ENCODE data around the gene UBE2D1. TPM values are rescaled to one million over a fixed set of nuclear protein-coding genes. Genes with fewer than 3 reads are reported as not detected.
A peak's percentile ranks its signal among the peaks of the same experiment; 100 is the strongest.

UBE2D1 gene
- polyA plus RNA-seq, 4 donors = 7.8 to 18.0 (median 9.1) TPM

- 52 to 67% (median 57%) methylated on average over 1 of the region's 1 CpG for WGBS, 3 donors
- FAIRE-seq = no peak
Measured at GRCh38 chr10:58322835-58323209, 12.0 kb upstream of the UBE2D1 start.

GRCh38 chr10:58326967-58327381, 7.8 kb upstream of the UBE2D1 start:
- H3K36me3 ChIP-seq (ENCODE audit: control insufficient read depth in 3 of 3, insufficient read depth in 2 of 3, low read depth in 1 of 3, low read length in 3 of 3) = no peaks in the 10 kb centered on the region
- peaks cover 0 to 4% (median 3%) of the 10 kb centered on the region in 3 donors for H3K27me3 ChIP-seq (ENCODE audit: control insufficient read depth in 3 of 3, insufficient read depth in 3 of 3, low read length in 3 of 3)
- no peaks in the 10 kb centered on the region for H3K9me3 ChIP-seq (ENCODE audit: control insufficient read depth in 2 of 2, insufficient read depth in 1 of 2, low read depth in 1 of 2, low read length in 1 of 2)
- H3K27ac ChIP-seq (ENCODE audit: low read depth in 1 of 3, low read length in 2 of 3) = no peak overlapping the region
- FAIRE-seq (no peak), DNase-seq (peak in 1 of 2 donors; percentile 20)
- WGBS, 3 donors = 57 to 80% (median 77%) methylated on average over 25 of the region's 25 CpGs
- no peak overlapping the region for H3K4me3 ChIP-seq (ENCODE audit: low read depth in 1 of 3, low read length in 3 of 3)
- H3K4me1 ChIP-seq (ENCODE audit: control insufficient read depth in 3 of 3, insufficient read depth in 2 of 3, low read depth in 1 of 3, low read length in 2 of 3) = no peaks in the 10 kb centered on the region

More at GRCh38 chr10:58322835-58323209, 12.0 kb upstream of the UBE2D1 start:
- H3K4me3 ChIP-seq (ENCODE audit: low read depth in 1 of 3, low read length in 3 of 3) = no peak overlapping the region
- H3K27ac ChIP-seq (ENCODE audit: low read depth in 1 of 3, low read length in 2 of 3) = no peak overlapping the region
- no peaks in the 10 kb centered on the region for H3K4me1 ChIP-seq (ENCODE audit: control insufficient read depth in 3 of 3, insufficient read depth in 2 of 3, low read depth in 1 of 3, low read length in 2 of 3)
- no peak for DNase-seq
- no peaks in the 10 kb centered on the region for H3K9me3 ChIP-seq (ENCODE audit: control insufficient read depth in 2 of 2, insufficient read depth in 1 of 2, low read depth in 1 of 2, low read length in 1 of 2)
- peaks cover 0 to 4% (median 3%) of the 10 kb centered on the region in 3 donors for H3K27me3 ChIP-seq (ENCODE audit: control insufficient read depth in 3 of 3, insufficient read depth in 3 of 3, low read length in 3 of 3)
- no peaks in the 10 kb centered on the region for H3K36me3 ChIP-seq (ENCODE audit: control insufficient read depth in 3 of 3, insufficient read depth in 2 of 3, low read depth in 1 of 3, low read length in 3 of 3)

GRCh38 chr10:58328233-58328632, 6.6 kb upstream of the UBE2D1 start:
- WGBS, 3 donors = 93 to 96% (median 94%) methylated on average over 1 of the region's 1 CpG
- FAIRE-seq = no peak

GRCh38 chr10:58330431-58330830, 4.4 kb upstream of the UBE2D1 start:
- peaks cover 0 to 6% (median 0%) of the 10 kb centered on the region in 3 donors for H3K4me1 ChIP-seq (ENCODE audit: control insufficient read depth in 3 of 3, insufficient read depth in 2 of 3, low read depth in 1 of 3, low read length in 2 of 3)
- DNase-seq (no peak), FAIRE-seq (no peak)
- H3K4me3 ChIP-seq (ENCODE audit: low read depth in 1 of 3, low read length in 3 of 3) = no peak overlapping the region
- H3K9me3 ChIP-seq (ENCODE audit: control insufficient read depth in 2 of 2, insufficient read depth in 1 of 2, low read depth in 1 of 2, low read length in 1 of 2) = no peaks in the 10 kb centered on the region
- whole genome bisulfite sequencing, 3 donors = 73 to 97% (median 93%) methylated on average over 1 of the region's 1 CpG
- H3K36me3 ChIP-seq (ENCODE audit: control insufficient read depth in 3 of 3, insufficient read depth in 2 of 3, low read depth in 1 of 3, low read length in 3 of 3) = no peaks in the 10 kb centered on the region
- H3K27ac ChIP-seq (ENCODE audit: low read depth in 1 of 3, low read length in 2 of 3) = no peak overlapping the region
- H3K27me3 ChIP-seq (ENCODE audit: control insufficient read depth in 3 of 3, insufficient read depth in 3 of 3, low read length in 3 of 3) = peaks cover 0 to 4% (median 3%) of the 10 kb centered on the region in 3 donors

More at GRCh38 chr10:58328233-58328632, 6.6 kb upstream of the UBE2D1 start:
- Histone ChIP-seq H3K27me3 (ENCODE audit: control insufficient read depth in 3 of 3, insufficient read depth in 3 of 3, low read length in 3 of 3) (peaks cover 0 to 4% (median 3%) of the 10 kb centered on the region in 3 donors), H3K4me1 (ENCODE audit: control insufficient read depth in 3 of 3, insufficient read depth in 2 of 3, low read depth in 1 of 3, low read length in 2 of 3) (no peaks in the 10 kb centered on the region), H3K27ac (ENCODE audit: low read depth in 1 of 3, low read length in 2 of 3) (no peak overlapping the region), H3K36me3 (ENCODE audit: control insufficient read depth in 3 of 3, insufficient read depth in 2 of 3, low read depth in 1 of 3, low read length in 3 of 3) (no peaks in the 10 kb centered on the region), H3K9me3 (ENCODE audit: control insufficient read depth in 2 of 2, insufficient read depth in 1 of 2, low read depth in 1 of 2, low read length in 1 of 2) (no peaks in the 10 kb centered on the region), H3K4me3 (ENCODE audit: low read depth in 1 of 3, low read length in 3 of 3) (no peak overlapping the region)
- no peak for DNase-seq

GRCh38 chr10:58331646-58332045, 3.2 kb upstream of the UBE2D1 start:
- H3K4me1 ChIP-seq (ENCODE audit: control insufficient read depth in 3 of 3, insufficient read depth in 2 of 3, low read depth in 1 of 3, low read length in 2 of 3) = peaks cover 0 to 6% (median 2%) of the 10 kb centered on the region in 3 donors
- FAIRE-seq = no peak
- DNase-seq = no peak
- WGBS, 3 donors = 89 to 95% (median 91%) methylated on average over 2 of the region's 2 CpGs
- no peak overlapping the region for H3K4me3 ChIP-seq (ENCODE audit: low read depth in 1 of 3, low read length in 3 of 3)
- H3K36me3 ChIP-seq (ENCODE audit: control insufficient read depth in 3 of 3, insufficient read depth in 2 of 3, low read depth in 1 of 3, low read length in 3 of 3) = no peaks in the 10 kb centered on the region
- peaks cover 0 to 4% (median 3%) of the 10 kb centered on the region in 3 donors for H3K27me3 ChIP-seq (ENCODE audit: control insufficient read depth in 3 of 3, insufficient read depth in 3 of 3, low read length in 3 of 3)
- H3K9me3 ChIP-seq (ENCODE audit: control insufficient read depth in 2 of 2, insufficient read depth in 1 of 2, low read depth in 1 of 2, low read length in 1 of 2) = no peaks in the 10 kb centered on the region
- H3K27ac ChIP-seq (ENCODE audit: low read depth in 1 of 3, low read length in 2 of 3) = no peak overlapping the region

- DNase-seq (peak; percentile 37 to 56), FAIRE-seq (no peak)
- H3K27ac ChIP-seq (ENCODE audit: low read depth in 1 of 3, low read length in 2 of 3) = peak overlapping the region; percentile 58 to 89 (median 69)
- H3K4me1 ChIP-seq (ENCODE audit: control insufficient read depth in 3 of 3, insufficient read depth in 2 of 3, low read depth in 1 of 3, low read length in 2 of 3) = peaks cover 0 to 6% (median 2%) of the 10 kb centered on the region in 3 donors
- peak overlapping the region; percentile 76 to 99 (median 82) for H3K4me3 ChIP-seq (ENCODE audit: low read depth in 1 of 3, low read length in 3 of 3)
- 1 to 3% (median 2%) methylated on average over 30 to 37 of the region's 37 CpGs for WGBS, 3 donors
- no peaks in the 10 kb centered on the region for H3K36me3 ChIP-seq (ENCODE audit: control insufficient read depth in 3 of 3, insufficient read depth in 2 of 3, low read depth in 1 of 3, low read length in 3 of 3)
- H3K27me3 ChIP-seq (ENCODE audit: control insufficient read depth in 3 of 3, insufficient read depth in 3 of 3, low read length in 3 of 3) = no peaks in the 10 kb centered on the region
- H3K9me3 ChIP-seq (ENCODE audit: control insufficient read depth in 2 of 2, insufficient read depth in 1 of 2, low read depth in 1 of 2, low read length in 1 of 2) = no peaks in the 10 kb centered on the region
Measured at GRCh38 chr10:58335306-58336005, 650 bp downstream of the UBE2D1 start.

GRCh38 chr10:58336242-58336641, 1.4 kb downstream of the UBE2D1 start:
- Histone ChIP-seq H3K4me3 (ENCODE audit: low read depth in 1 of 3, low read length in 3 of 3) (peak overlapping the region in 1 of 3 donors; percentile 25), H3K27ac (ENCODE audit: low read depth in 1 of 3, low read length in 2 of 3) (no peak overlapping the region), H3K9me3 (ENCODE audit: control insufficient read depth in 2 of 2, insufficient read depth in 1 of 2, low read depth in 1 of 2, low read length in 1 of 2) (no peaks in the 10 kb centered on the region), H3K4me1 (ENCODE audit: control insufficient read depth in 3 of 3, insufficient read depth in 2 of 3, low read depth in 1 of 3, low read length in 2 of 3) (peaks cover 0 to 6% (median 2%) of the 10 kb centered on the region in 3 donors), H3K36me3 (ENCODE audit: control insufficient read depth in 3 of 3, insufficient read depth in 2 of 3, low read depth in 1 of 3, low read length in 3 of 3) (no peaks in the 10 kb centered on the region), H3K27me3 (ENCODE audit: control insufficient read depth in 3 of 3, insufficient read depth in 3 of 3, low read length in 3 of 3) (no peaks in the 10 kb centered on the region)
- WGBS, 3 donors = 71 to 90% (median 86%) methylated on average over 4 of the region's 4 CpGs
- DNase-seq (no peak), FAIRE-seq (no peak)

- FAIRE-seq (no peak), DNase-seq (no peak)
- H3K27me3 ChIP-seq (ENCODE audit: control insufficient read depth in 3 of 3, insufficient read depth in 3 of 3, low read length in 3 of 3) = no peaks in the 10 kb centered on the region
- H3K4me3 ChIP-seq (ENCODE audit: low read depth in 1 of 3, low read length in 3 of 3) = no peak overlapping the region
- no peak overlapping the region for H3K27ac ChIP-seq (ENCODE audit: low read depth in 1 of 3, low read length in 2 of 3)
- 79 to 94% (median 86%) methylated on average over 4 of the region's 4 CpGs for WGBS, 3 donors
- H3K36me3 ChIP-seq (ENCODE audit: control insufficient read depth in 3 of 3, insufficient read depth in 2 of 3, low read depth in 1 of 3, low read length in 3 of 3) = no peaks in the 10 kb centered on the region
- H3K4me1 ChIP-seq (ENCODE audit: control insufficient read depth in 3 of 3, insufficient read depth in 2 of 3, low read depth in 1 of 3, low read length in 2 of 3) = no peaks in the 10 kb centered on the region
- no peaks in the 10 kb centered on the region for H3K9me3 ChIP-seq (ENCODE audit: control insufficient read depth in 2 of 2, insufficient read depth in 1 of 2, low read depth in 1 of 2, low read length in 1 of 2)
Measured at GRCh38 chr10:58341422-58341821, 6.6 kb downstream of the UBE2D1 start.
